SJSA1 (cell line): ENCODE measurements around the gene CRELD1. TPM values are rescaled to one million over a fixed set of nuclear protein-coding genes. Genes with fewer than 3 reads are reported as not detected.
"Not testable (repeated sequence)": the region's sequence is repeated elsewhere in the genome, so short reads cannot be mapped to it uniquely, and the experiment has no call there.

ENCODE experiments used
- DNase-seq, 2 experiments: peaks; one replicate each; pipeline ENCODE4 v3.0.0-alpha.2; 2015 to 2020; ENCODE audit warnings: low spot score in 2 of 2, low read depth in 1 of 2
- H3K27ac ChIP-seq: fragments of 250-450 bp; sonication (Bioruptor Pico); 2 replicates; pipeline ENCODE4 v1.5.1; 2020; ENCODE audit warnings: mild to moderate bottlenecking, moderate library complexity
- H3K27me3 ChIP-seq: fragments of 250-450 bp; sonication (Bioruptor Pico); replicated peaks from 2 replicates; pipeline ENCODE4 v1.5.1; 2020; ENCODE audit warnings: mild to moderate bottlenecking, moderate library complexity
- H3K36me3 ChIP-seq: fragments of 250-450 bp; sonication (Bioruptor Pico); 2 replicates; pipeline ENCODE4 v1.5.1; 2020; ENCODE audit warnings: mild to moderate bottlenecking
- H3K4me1 ChIP-seq: fragments of 250-450 bp; sonication (Bioruptor Pico); replicated peaks from 2 replicates; pipeline ENCODE4 v1.6.1; 2021; ENCODE audit warnings: mild to moderate bottlenecking
- H3K4me3 ChIP-seq: fragments of 250-450 bp; sonication (Bioruptor Pico); 2 replicates; pipeline ENCODE4 v1.5.1; 2020; ENCODE audit warnings: mild to moderate bottlenecking
- H3K9me3 ChIP-seq: fragments of 250-450 bp; sonication (Bioruptor Pico); replicated peaks from 2 replicates; pipeline ENCODE4 v1.5.1; 2020; ENCODE audit warnings: mild to moderate bottlenecking
- total RNA-seq: library from RNA; depleted of rRNA; stranded (reverse); fragments of >200 nt; shearing (Covaris generic); gene quantifications from 2 replicates; pipeline ENCODE4 v1.2.3, GENCODE V29; 2014

CRELD1 gene
- total RNA-seq, 1 experiment from 2014 or later, result 11.7 TPM

- no peaks in the 10 kb centered on the region for H3K9me3 ChIP-seq
- H3K27me3 ChIP-seq, result no peaks in the 10 kb centered on the region
- H3K4me3 ChIP-seq, result peak overlapping the region; percentile 58
- H3K4me1 ChIP-seq, result peaks cover 21% of the 10 kb centered on the region
- H3K27ac ChIP-seq, result no peak overlapping the region
- DNase-seq, result no peak
- no peaks in the 10 kb centered on the region; the same call in 1 of the 2 replicates for H3K36me3 ChIP-seq
These were observed 594 bp downstream of the CRELD1 start for GRCh38 chr3:9934235-9934621.

- no peaks in the 10 kb centered on the region; the same call in 1 of the 2 replicates for H3K36me3 ChIP-seq
- DNase-seq, result no peak
- H3K4me3 ChIP-seq, result no peak overlapping the region
- H3K27me3 ChIP-seq, result no peaks in the 10 kb centered on the region
- no peak overlapping the region for H3K27ac ChIP-seq
- H3K4me1 ChIP-seq, result peaks cover 21% of the 10 kb centered on the region
- H3K9me3 ChIP-seq, result no peaks in the 10 kb centered on the region
These were observed 1.4 kb downstream of the CRELD1 start for GRCh38 chr3:9934993-9935392.

- no peaks in the 10 kb centered on the region; the same call in 1 of the 2 replicates for H3K36me3 ChIP-seq
- no peak for DNase-seq
- no peak overlapping the region for H3K4me3 ChIP-seq
- H3K4me1 ChIP-seq, result peaks cover 21% of the 10 kb centered on the region
- no peaks in the 10 kb centered on the region for H3K27me3 ChIP-seq
- H3K27ac ChIP-seq, result no peak overlapping the region
- no peaks in the 10 kb centered on the region for H3K9me3 ChIP-seq
These were observed 2.4 kb downstream of the CRELD1 start for GRCh38 chr3:9935966-9936510.

- Histone ChIP-seq H3K27ac (no peak overlapping the region), H3K27me3 (no peaks in the 10 kb centered on the region), H3K4me1 (peaks cover 18% of the 10 kb centered on the region), H3K36me3 (no peaks in the 10 kb centered on the region; the same call in 1 of the 2 replicates), H3K4me3 (no peak overlapping the region), H3K9me3 (no peaks in the 10 kb centered on the region)
- no peak for DNase-seq
These were observed 4.0 kb downstream of the CRELD1 start for GRCh38 chr3:9937486-9938238.

- DNase-seq, result no peak
- Histone ChIP-seq H3K4me1 (peaks cover 5% of the 10 kb centered on the region), H3K27me3 (no peaks in the 10 kb centered on the region), H3K27ac (no peak overlapping the region), H3K36me3 (no peaks in the 10 kb centered on the region; the same call in 1 of the 2 replicates), H3K9me3 (no peaks in the 10 kb centered on the region), H3K4me3 (no peak overlapping the region)
These were observed 5.3 kb downstream of the CRELD1 start for GRCh38 chr3:9938966-9939365.

GRCh38 chr3:9939906-9940305 lies 6.3 kb downstream of the CRELD1 start:
- not testable (repeated sequence) for H3K27ac ChIP-seq

GRCh38 chr3:9940746-9941145 lies 7.1 kb downstream of the CRELD1 start:
- Histone ChIP-seq H3K4me1 (no peaks in the 10 kb centered on the region; the same call in 1 of the 2 replicates), H3K36me3 (no peaks in the 10 kb centered on the region; the same call in 1 of the 2 replicates), H3K4me3 (no peak overlapping the region), H3K9me3 (no peaks in the 10 kb centered on the region), H3K27ac (no peak overlapping the region), H3K27me3 (no peaks in the 10 kb centered on the region)
- no peak for DNase-seq

More at GRCh38 chr3:9939906-9940305, 6.3 kb downstream of the CRELD1 start:
- H3K9me3 ChIP-seq, DNase-seq, H3K4me1 ChIP-seq, H3K4me3 ChIP-seq, H3K27me3 ChIP-seq, H3K36me3 ChIP-seq: not testable (repeated sequence)

GRCh38 chr3:9942164-9942563 lies 8.5 kb downstream of the CRELD1 start:
- Histone ChIP-seq H3K4me1 (peaks cover 14% of the 10 kb centered on the region), H3K36me3 (no peaks in the 10 kb centered on the region), H3K27me3 (no peaks in the 10 kb centered on the region), H3K4me3 (no peak overlapping the region), H3K9me3 (no peaks in the 10 kb centered on the region), H3K27ac (no peak overlapping the region)
- DNase-seq, result no peak

- Histone ChIP-seq H3K27me3 (no peaks in the 10 kb centered on the region), H3K4me1 (peaks cover 20% of the 10 kb centered on the region), H3K27ac (no peak overlapping the region)
These were observed 9.5 kb downstream of the CRELD1 start for GRCh38 chr3:9942934-9943690.

GRCh38 chr3:9944271-9944670 lies 10.6 kb downstream of the CRELD1 start:
- Histone ChIP-seq H3K4me3 (no peak overlapping the region), H3K27me3 (no peaks in the 10 kb centered on the region), H3K4me1 (peaks cover 20% of the 10 kb centered on the region)

More at GRCh38 chr3:9942934-9943690, 9.5 kb downstream of the CRELD1 start:
- no peak overlapping the region for H3K4me3 ChIP-seq
- DNase-seq, result no peak
- H3K9me3 ChIP-seq, result no peaks in the 10 kb centered on the region
- H3K36me3 ChIP-seq, result no peaks in the 10 kb centered on the region

GRCh38 chr3:9945358-9945757 lies 11.7 kb downstream of the CRELD1 start:
- no peak overlapping the region for H3K27ac ChIP-seq
- peaks cover 20% of the 10 kb centered on the region for H3K4me1 ChIP-seq
- H3K4me3 ChIP-seq, result no peak overlapping the region
- DNase-seq, result no peak
- H3K36me3 ChIP-seq, result no peaks in the 10 kb centered on the region
- H3K9me3 ChIP-seq, result no peaks in the 10 kb centered on the region
- no peaks in the 10 kb centered on the region for H3K27me3 ChIP-seq

More at GRCh38 chr3:9944271-9944670, 10.6 kb downstream of the CRELD1 start:
- DNase-seq, result no peak
- Histone ChIP-seq H3K36me3 (no peaks in the 10 kb centered on the region), H3K27ac (no peak overlapping the region), H3K9me3 (no peaks in the 10 kb centered on the region)

- H3K27me3 ChIP-seq, result no peaks in the 10 kb centered on the region
- H3K27ac ChIP-seq, result no peak overlapping the region
- peak; percentile 82 to 86 for DNase-seq
- H3K9me3 ChIP-seq, result no peaks in the 10 kb centered on the region
- H3K36me3 ChIP-seq, result no peaks in the 10 kb centered on the region
- H3K4me1 ChIP-seq, result peaks cover 20% of the 10 kb centered on the region
- H3K4me3 ChIP-seq, result peak overlapping the region; percentile 48
These were observed 12.7 kb downstream of the CRELD1 start for GRCh38 chr3:9946112-9947024.
